Breast epithelium (tissue), 3 donors: ENCODE results near the gene GHRL.

Source experiments
- POLR2A ChIP-seq: fragments of 450-650 bp; IDR thresholded peaks from one replicate; pipeline ENCODE4 v1.6.1; 2016; ENCODE audit warnings: antibody characterized with exemption, mild to moderate bottlenecking, moderate library complexity
- POLR2AphosphoS5 ChIP-seq, 3 donors: sonication (generic); formaldehyde crosslinking; IDR thresholded peaks; one replicate each; pipeline ENCODE4 v1.6.1; 2017; ENCODE audit warnings: antibody characterized with exemption in 3 of 3
- TF ChIP-seq, protein P1 (sequence below), 3 donors: fragments of 450-650 bp; IDR thresholded peaks; one replicate each; pipeline ENCODE4 v1.5.1; 2016 to 2017; ENCODE audit warnings: antibody characterized with exemption in 3 of 3, mild to moderate bottlenecking in 3 of 3, moderate library complexity in 3 of 3

DNA sequence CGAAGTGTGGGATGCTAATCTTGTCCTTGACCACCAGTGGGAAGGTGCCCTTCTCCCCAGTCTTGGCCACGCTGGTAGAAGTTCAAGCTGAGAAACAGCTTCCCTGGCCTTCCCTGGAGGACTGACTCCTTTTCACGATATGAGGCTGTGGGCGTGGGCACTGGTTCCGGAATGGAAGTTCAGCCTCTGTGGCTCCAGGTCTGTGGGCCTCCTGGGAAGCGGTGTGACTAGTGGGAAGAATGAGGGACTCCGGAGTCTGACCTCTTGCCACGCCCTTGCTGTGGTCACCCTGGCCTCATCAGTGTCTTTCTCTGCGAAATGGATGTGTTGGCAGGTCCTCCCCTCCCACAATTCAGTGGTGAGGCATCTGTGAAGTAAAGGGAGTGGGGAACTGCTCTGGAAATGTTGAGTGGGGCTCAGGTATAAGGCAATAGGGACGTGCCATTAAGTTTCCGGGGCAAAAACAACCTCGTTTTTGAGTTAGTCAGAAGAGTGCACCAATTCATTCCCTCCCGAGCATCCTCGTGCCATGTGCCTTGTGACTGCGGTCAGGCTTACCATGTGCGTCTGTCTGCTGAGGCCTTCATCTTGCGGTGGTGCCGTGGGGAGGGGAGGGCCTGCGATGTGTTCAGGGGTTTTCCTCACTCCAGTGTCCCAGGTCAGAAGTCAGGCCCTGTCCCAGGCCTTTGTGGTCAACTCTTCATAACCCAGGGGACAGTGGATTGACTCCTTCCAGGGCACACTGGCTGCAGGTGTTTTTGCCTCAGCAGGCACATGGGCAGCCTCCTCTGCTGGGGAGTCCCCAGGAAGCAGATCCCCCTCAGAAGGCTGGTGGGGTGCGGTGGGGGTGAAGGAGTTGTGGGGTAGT is 40.0 kb upstream of the GHRL start:
- TF ChIP-seq, protein P1, sequence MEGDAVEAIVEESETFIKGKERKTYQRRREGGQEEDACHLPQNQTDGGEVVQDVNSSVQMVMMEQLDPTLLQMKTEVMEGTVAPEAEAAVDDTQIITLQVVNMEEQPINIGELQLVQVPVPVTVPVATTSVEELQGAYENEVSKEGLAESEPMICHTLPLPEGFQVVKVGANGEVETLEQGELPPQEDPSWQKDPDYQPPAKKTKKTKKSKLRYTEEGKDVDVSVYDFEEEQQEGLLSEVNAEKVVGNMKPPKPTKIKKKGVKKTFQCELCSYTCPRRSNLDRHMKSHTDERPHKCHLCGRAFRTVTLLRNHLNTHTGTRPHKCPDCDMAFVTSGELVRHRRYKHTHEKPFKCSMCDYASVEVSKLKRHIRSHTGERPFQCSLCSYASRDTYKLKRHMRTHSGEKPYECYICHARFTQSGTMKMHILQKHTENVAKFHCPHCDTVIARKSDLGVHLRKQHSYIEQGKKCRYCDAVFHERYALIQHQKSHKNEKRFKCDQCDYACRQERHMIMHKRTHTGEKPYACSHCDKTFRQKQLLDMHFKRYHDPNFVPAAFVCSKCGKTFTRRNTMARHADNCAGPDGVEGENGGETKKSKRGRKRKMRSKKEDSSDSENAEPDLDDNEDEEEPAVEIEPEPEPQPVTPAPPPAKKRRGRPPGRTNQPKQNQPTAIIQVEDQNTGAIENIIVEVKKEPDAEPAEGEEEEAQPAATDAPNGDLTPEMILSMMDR (IDR thresholded peaks at IDR 0.05): no peak
- TF ChIP-seq POLR2A (no peak), POLR2AphosphoS5 (IDR thresholded peaks at IDR 0.05) (no peak)
